Measurements from ENCODE around the gene WDR88. TPM values are rescaled to one million over a fixed set of nuclear protein-coding genes. Genes with fewer than 3 reads are reported as not detected.
A peak's percentile ranks its signal among the peaks of the same experiment; 100 is the strongest.

The WDR88 gene
- total and polyA plus RNA-seq, 2 experiments from 2014 or later, result not detected

DNA sequence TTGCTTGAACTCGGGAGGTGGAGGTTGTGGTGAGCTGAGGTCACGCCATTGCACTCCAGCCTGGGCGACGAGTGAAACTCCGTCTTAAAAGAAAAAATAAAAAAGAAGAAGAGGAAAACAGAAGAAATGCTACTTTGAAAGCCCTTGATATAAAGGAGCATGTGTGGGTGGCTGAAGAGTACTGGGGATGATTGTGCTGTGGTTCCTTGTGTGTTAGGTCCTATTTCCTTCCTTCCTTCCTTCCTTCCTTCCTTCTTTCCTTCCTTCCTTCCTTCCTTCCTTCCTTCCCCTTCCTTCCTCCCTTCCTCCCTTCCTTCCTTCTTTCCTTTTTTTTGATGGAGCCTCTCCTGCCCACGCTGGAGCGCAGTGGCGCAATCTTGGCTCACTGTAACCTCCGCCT lies 14.3 kb downstream of the WDR88 start (continued):
- TF ChIP-seq, protein P1, sequence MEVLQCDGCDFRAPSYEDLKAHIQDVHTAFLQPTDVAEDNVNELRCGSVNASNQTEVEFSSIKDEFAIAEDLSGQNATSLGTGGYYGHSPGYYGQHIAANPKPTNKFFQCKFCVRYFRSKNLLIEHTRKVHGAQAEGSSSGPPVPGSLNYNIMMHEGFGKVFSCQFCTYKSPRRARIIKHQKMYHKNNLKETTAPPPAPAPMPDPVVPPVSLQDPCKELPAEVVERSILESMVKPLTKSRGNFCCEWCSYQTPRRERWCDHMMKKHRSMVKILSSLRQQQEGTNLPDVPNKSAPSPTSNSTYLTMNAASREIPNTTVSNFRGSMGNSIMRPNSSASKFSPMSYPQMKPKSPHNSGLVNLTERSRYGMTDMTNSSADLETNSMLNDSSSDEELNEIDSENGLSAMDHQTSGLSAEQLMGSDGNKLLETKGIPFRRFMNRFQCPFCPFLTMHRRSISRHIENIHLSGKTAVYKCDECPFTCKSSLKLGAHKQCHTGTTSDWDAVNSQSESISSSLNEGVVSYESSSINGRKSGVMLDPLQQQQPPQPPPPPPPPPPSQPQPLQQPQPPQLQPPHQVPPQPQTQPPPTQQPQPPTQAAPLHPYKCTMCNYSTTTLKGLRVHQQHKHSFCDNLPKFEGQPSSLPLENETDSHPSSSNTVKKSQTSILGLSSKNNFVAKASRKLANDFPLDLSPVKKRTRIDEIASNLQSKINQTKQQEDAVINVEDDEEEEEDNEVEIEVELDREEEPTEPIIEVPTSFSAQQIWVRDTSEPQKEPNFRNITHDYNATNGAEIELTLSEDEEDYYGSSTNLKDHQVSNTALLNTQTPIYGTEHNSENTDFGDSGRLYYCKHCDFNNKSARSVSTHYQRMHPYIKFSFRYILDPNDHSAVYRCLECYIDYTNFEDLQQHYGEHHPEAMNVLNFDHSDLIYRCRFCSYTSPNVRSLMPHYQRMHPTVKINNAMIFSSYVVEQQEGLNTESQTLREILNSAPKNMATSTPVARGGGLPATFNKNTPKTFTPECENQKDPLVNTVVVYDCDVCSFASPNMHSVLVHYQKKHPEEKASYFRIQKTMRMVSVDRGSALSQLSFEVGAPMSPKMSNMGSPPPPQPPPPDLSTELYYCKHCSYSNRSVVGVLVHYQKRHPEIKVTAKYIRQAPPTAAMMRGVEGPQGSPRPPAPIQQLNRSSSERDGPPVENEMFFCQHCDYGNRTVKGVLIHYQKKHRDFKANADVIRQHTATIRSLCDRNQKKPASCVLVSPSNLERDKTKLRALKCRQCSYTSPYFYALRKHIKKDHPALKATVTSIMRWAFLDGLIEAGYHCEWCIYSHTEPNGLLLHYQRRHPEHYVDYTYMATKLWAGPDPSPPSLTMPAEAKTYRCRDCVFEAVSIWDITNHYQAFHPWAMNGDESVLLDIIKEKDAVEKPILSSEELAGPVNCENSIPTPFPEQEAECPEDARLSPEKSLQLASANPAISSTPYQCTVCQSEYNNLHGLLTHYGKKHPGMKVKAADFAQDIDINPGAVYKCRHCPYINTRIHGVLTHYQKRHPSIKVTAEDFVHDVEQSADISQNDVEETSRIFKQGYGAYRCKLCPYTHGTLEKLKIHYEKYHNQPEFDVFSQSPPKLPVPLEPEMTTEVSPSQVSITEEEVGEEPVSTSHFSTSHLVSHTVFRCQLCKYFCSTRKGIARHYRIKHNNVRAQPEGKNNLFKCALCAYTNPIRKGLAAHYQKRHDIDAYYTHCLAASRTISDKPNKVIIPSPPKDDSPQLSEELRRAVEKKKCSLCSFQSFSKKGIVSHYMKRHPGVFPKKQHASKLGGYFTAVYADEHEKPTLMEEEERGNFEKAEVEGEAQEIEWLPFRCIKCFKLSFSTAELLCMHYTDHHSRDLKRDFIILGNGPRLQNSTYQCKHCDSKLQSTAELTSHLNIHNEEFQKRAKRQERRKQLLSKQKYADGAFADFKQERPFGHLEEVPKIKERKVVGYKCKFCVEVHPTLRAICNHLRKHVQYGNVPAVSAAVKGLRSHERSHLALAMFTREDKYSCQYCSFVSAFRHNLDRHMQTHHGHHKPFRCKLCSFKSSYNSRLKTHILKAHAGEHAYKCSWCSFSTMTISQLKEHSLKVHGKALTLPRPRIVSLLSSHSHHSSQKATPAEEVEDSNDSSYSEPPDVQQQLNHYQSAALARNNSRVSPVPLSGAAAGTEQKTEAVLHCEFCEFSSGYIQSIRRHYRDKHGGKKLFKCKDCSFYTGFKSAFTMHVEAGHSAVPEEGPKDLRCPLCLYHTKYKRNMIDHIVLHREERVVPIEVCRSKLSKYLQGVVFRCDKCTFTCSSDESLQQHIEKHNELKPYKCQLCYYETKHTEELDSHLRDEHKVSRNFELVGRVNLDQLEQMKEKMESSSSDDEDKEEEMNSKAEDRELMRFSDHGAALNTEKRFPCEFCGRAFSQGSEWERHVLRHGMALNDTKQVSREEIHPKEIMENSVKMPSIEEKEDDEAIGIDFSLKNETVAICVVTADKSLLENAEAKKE (CRISPR knock-in tag; IDR thresholded peaks at IDR 0.05), result no peak
- no peak for TF ChIP-seq JUNB (IDR thresholded peaks at IDR 0.05; ENCODE audit: unreplicated experiment)

DNA sequence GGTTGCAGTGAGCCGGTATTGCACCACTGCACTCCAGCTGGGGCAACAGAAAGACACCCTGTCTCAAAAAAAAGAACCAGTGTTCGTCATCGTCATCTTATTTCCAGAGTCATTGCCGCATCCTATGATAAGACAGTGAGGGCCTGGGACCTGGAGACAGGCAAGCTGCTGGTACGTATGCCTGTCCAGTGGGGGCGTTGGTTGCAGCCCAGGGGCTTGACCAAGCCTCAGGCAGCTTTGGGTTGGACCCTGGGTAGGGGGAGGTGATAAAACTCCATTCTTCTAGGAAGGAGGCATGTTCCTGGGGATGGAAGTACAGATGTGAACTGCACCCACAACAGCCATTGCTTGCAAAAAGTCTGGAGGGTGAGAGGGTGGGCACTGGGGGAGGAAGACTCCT lies 15.6 kb downstream of the WDR88 start:
- H3K36me3 ChIP-seq (ENCODE audit: insufficient read depth), result no peaks in the 10 kb centered on the region
- no peaks in the 10 kb centered on the region for H3K4me1 ChIP-seq (ENCODE audit: insufficient read depth)
- no peak overlapping the region for H3K4me3 ChIP-seq
- Mint-ChIP-seq H3K4me1 (no peaks in the 10 kb centered on the region), H3K4me3 (no peak overlapping the region), H3K36me3 (ENCODE audit: low read depth) (no peaks in the 10 kb centered on the region), H3K27me3 (ENCODE audit: insufficient read depth, low read depth, poor library complexity) (peaks cover 6% of the 10 kb centered on the region), H3K9me3 (no peaks in the 10 kb centered on the region; the same call in 2 of the 3 replicates), H3K27ac (no peak overlapping the region)
- no peaks in the 10 kb centered on the region for H3K79me2 ChIP-seq (replicated peaks; ENCODE audit: insufficient read depth)
- peak overlapping the region; percentile 43; the same call in 1 of the 2 replicates for H2AFZ ChIP-seq
- no peak for DNase-seq (ENCODE audit: low spot score)
- no peak overlapping the region for H3K27ac ChIP-seq (ENCODE audit: low read depth)
- TF ChIP-seq, protein P2, sequence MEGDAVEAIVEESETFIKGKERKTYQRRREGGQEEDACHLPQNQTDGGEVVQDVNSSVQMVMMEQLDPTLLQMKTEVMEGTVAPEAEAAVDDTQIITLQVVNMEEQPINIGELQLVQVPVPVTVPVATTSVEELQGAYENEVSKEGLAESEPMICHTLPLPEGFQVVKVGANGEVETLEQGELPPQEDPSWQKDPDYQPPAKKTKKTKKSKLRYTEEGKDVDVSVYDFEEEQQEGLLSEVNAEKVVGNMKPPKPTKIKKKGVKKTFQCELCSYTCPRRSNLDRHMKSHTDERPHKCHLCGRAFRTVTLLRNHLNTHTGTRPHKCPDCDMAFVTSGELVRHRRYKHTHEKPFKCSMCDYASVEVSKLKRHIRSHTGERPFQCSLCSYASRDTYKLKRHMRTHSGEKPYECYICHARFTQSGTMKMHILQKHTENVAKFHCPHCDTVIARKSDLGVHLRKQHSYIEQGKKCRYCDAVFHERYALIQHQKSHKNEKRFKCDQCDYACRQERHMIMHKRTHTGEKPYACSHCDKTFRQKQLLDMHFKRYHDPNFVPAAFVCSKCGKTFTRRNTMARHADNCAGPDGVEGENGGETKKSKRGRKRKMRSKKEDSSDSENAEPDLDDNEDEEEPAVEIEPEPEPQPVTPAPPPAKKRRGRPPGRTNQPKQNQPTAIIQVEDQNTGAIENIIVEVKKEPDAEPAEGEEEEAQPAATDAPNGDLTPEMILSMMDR (conservative IDR thresholded peaks at IDR 0.05; ENCODE audit: low read depth in 2 of 2), result peak in 1 of 2 experiments; percentile 18; a peak in 1 of 4 replicates
- TF ChIP-seq, protein P3, sequence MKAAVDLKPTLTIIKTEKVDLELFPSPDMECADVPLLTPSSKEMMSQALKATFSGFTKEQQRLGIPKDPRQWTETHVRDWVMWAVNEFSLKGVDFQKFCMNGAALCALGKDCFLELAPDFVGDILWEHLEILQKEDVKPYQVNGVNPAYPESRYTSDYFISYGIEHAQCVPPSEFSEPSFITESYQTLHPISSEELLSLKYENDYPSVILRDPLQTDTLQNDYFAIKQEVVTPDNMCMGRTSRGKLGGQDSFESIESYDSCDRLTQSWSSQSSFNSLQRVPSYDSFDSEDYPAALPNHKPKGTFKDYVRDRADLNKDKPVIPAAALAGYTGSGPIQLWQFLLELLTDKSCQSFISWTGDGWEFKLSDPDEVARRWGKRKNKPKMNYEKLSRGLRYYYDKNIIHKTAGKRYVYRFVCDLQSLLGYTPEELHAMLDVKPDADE (IDR thresholded peaks at IDR 0.05), result no peak
- TF ChIP-seq, protein P1 (CRISPR knock-in tag; IDR thresholded peaks at IDR 0.05), result no peak
- no peak for ATAC-seq
- H3K27me3 ChIP-seq (ENCODE audit: insufficient read depth), result no peaks in the 10 kb centered on the region
- no peaks in the 10 kb centered on the region for H3F3A ChIP-seq (replicated peaks; ENCODE audit: low read depth)
- no peaks in the 10 kb centered on the region for H3K9me2 ChIP-seq (ENCODE audit: insufficient read depth)
- H3K4me2 ChIP-seq, result no peak overlapping the region
- no peaks in the 10 kb centered on the region for H4K20me1 ChIP-seq (replicated peaks; ENCODE audit: insufficient read depth)
